Caco-2 (cell line): Measurements from ENCODE around the gene TRAPPC14. TPM values are rescaled to one million over a fixed set of nuclear protein-coding genes. Genes with fewer than 3 reads are reported as not detected.

Source experiments
- BruUV-seq: library from RNA; stranded (reverse); fragments of 400-500 nt; replicated peaks from 2 replicates; lab custom pipeline; 2021; lab: Mats Ljungman, UMichigan
- CTCF ChIA-PET: fragments of 300-600 bp; sonication (Branson Sonifier 250); formaldehyde crosslinking; loops from one replicate; lab custom pipeline; 2022; ENCODE audit warnings: antibody characterized with exemption; lab: Charles Lee
- POLR2A ChIA-PET: fragments of 300-600 bp; sonication (Branson Sonifier 250); formaldehyde crosslinking; loops from one replicate; lab custom pipeline; 2022; ENCODE audit warnings: antibody characterized with exemption; lab: Charles Lee
- DNase-seq, 2 experiments: peaks; one replicate each; pipeline versions ENCODE4 v3.0.0 to v3.0.0-alpha.2; 2020 to 2022
- H3K27me3 ChIP-seq: replicated peaks from 2 replicates; pipeline ENCODE4 v1.6.0; 2011; ENCODE audit warnings: low read length; ENCODE audit not compliant: control insufficient read depth, insufficient read depth
- H3K36me3 ChIP-seq: 2 replicates; pipeline ENCODE4 v1.5.1; 2011; ENCODE audit warnings: low read length; ENCODE audit not compliant: control insufficient read depth, insufficient read depth
- H3K4me1 ChIP-seq: fragments of 250-450 bp; sonication (Bioruptor Pico); 2 replicates; pipeline ENCODE4 v1.5.1; 2020; ENCODE audit warnings: mild to moderate bottlenecking
- H3K4me3 ChIP-seq: 2 replicates; pipeline ENCODE4 v1.5.1; 2011; ENCODE audit warnings: low read depth, mild to moderate bottlenecking, control low read depth, low read length
- H3K9me3 ChIP-seq: fragments of 250-450 bp; sonication (Bioruptor Pico); 2 replicates; pipeline ENCODE4 v1.5.1; 2020; ENCODE audit warnings: mild to moderate bottlenecking, moderate library complexity
- H3K27ac Mint-ChIP-seq: one replicate; pipeline ENCODE4 v1.8.0; 2022; ENCODE audit warnings: mixed read lengths; ENCODE audit not compliant: unreplicated experiment
- H3K27me3 Mint-ChIP-seq: one replicate; pipeline ENCODE4 v1.8.0; 2022; ENCODE audit warnings: mixed read lengths; ENCODE audit not compliant: insufficient read depth, unreplicated experiment
- H3K36me3 Mint-ChIP-seq: one replicate; pipeline ENCODE4 v1.8.0; 2022; ENCODE audit warnings: mild to moderate bottlenecking, mixed read lengths; ENCODE audit not compliant: insufficient read depth, unreplicated experiment
- H3K4me1 Mint-ChIP-seq: one replicate; pipeline ENCODE4 v1.8.0; 2022; ENCODE audit warnings: low read depth, mixed read lengths; ENCODE audit not compliant: unreplicated experiment
- H3K4me3 Mint-ChIP-seq: one replicate; pipeline ENCODE4 v1.8.0; 2022; ENCODE audit warnings: mild to moderate bottlenecking, moderate library complexity, mixed read lengths; ENCODE audit not compliant: unreplicated experiment
- H3K9me3 Mint-ChIP-seq: one replicate; pipeline ENCODE4 v1.8.0; 2022; ENCODE audit warnings: mixed read lengths; ENCODE audit not compliant: unreplicated experiment
- intact Hi-C: fragments of 100-400 bp; cut with micrococcal nuclease; formaldehyde crosslinking; loops from one replicate; pipeline ENCODE4 v1.10.0; 2022; ENCODE audit not compliant: unreplicated experiment
- total RNA-seq: library from RNA; stranded (reverse); gene quantifications from 2 replicates; pipeline ENCODE4 v1.2.3, GENCODE V29; 2022
- TF ChIP-seq, protein P1 (sequence below), 2 experiments: fragments of 200-600 bp in 1 of 2; IDR thresholded peaks; 1 replicate in 1 of 2; 2 replicates in 1 of 2; pipeline versions ENCODE4 v1.5.1 to v1.8.0; 2011 to 2022; ENCODE audit warnings: antibody characterized with exemption in 1 of 2, control low read depth in 1 of 2, inconsistent platforms in 1 of 2, low read depth in 1 of 2, low read length in 1 of 2, mild to moderate bottlenecking in 1 of 2, moderate library complexity in 1 of 2; ENCODE audit not compliant: insufficient read depth in 1 of 2, severe bottlenecking in 1 of 2, unreplicated experiment in 1 of 2

TRAPPC14 gene
- total RNA-seq, 1 experiment from 2014 or later, result 23.2 TPM

DNA sequence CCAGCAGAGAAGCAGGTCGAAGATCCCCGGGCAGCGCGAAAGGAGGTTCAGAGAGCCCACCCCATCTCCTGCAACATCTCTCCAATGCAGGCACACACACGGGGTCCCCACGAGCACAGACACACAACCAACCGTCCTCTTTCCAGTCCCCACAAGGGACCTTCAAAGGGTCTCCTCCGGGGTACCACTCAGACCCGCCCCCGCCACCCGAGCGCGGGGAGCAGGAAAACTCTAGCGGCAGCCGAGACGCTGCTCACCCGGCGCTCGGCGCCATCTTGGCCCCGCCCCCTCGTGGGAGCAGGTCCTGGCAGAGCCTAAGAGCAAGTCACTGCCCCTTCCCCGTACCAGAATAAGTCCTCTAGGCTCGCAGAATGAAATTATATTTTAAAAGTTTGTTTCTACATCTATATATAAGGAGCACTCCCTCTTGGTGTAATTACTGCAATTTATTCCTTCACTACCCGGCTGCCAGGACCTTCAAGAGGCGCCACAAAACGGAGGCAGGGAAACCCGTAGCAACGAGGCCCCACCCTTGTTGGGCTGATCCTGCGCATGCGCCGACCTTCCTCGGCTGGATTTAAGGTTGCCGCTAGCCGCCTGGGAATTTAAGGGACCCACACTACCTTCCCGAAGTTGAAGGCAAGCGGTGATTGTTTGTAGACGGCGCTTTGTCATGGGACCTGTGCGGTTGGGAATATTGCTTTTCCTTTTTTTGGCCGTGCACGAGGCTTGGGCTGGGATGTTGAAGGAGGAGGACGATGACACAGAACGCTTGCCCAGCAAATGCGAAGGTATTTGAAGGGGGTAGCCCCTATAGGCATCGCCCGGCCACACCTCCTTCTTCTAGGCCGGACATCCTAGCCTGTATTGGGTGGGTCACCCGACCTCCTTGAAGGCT, 39.2 kb downstream of the TRAPPC14 start, which contains the start of the genes CNPY4 and TAF6:
Gene CNPY4, plus strand, starts transcription at position 563 of the 898 bp plus-strand sequence. Its CDS starts 111 bp downstream, at position 674.
Gene TAF6, minus strand, starts transcription at position 287 of the 898 bp plus-strand sequence. CDS start 5,149 bp downstream, outside the sequence.
- Histone ChIP-seq H3K9me3 (no peaks in the 10 kb centered on the region), H3K4me1 (peaks cover 10% of the 10 kb centered on the region), H3K36me3 (no peaks in the 10 kb centered on the region), H3K4me3 (peak within 1 kb of the TSS; percentile 65), H3K27me3 (no peaks in the 10 kb centered on the region)
- POLR2A ChIA-PET, result no interaction called here
- peak within 1 kb of the TSS; percentile 100 for H3K4me3 Mint-ChIP-seq
- peaks cover 9% of the 10 kb centered on the region for H3K9me3 Mint-ChIP-seq
- BruUV-seq, result no TSS peak
- no peaks in the 10 kb centered on the region for H3K27me3 Mint-ChIP-seq
- CTCF ChIA-PET, result no interaction called here
- peaks cover 29% of the 10 kb centered on the region for H3K36me3 Mint-ChIP-seq
- intact Hi-C loops, result loop anchor here (1.0 kb wide), 1 partner anchor 8 kb away; no protein-coding TSS in a partner anchor
- TF ChIP-seq, protein P1, sequence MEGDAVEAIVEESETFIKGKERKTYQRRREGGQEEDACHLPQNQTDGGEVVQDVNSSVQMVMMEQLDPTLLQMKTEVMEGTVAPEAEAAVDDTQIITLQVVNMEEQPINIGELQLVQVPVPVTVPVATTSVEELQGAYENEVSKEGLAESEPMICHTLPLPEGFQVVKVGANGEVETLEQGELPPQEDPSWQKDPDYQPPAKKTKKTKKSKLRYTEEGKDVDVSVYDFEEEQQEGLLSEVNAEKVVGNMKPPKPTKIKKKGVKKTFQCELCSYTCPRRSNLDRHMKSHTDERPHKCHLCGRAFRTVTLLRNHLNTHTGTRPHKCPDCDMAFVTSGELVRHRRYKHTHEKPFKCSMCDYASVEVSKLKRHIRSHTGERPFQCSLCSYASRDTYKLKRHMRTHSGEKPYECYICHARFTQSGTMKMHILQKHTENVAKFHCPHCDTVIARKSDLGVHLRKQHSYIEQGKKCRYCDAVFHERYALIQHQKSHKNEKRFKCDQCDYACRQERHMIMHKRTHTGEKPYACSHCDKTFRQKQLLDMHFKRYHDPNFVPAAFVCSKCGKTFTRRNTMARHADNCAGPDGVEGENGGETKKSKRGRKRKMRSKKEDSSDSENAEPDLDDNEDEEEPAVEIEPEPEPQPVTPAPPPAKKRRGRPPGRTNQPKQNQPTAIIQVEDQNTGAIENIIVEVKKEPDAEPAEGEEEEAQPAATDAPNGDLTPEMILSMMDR (IDR thresholded peaks at IDR 0.05; ENCODE audit: insufficient read depth in 1 of 2, low read depth in 1 of 2, low read length in 1 of 2, severe bottlenecking in 1 of 2, unreplicated experiment in 1 of 2), result no peak
- H3K4me1 Mint-ChIP-seq, result peaks cover 21% of the 10 kb centered on the region
- peak within 1 kb of the TSS; percentile 100 for H3K27ac Mint-ChIP-seq
- peak; percentile 95 to 96 for DNase-seq

DNA sequence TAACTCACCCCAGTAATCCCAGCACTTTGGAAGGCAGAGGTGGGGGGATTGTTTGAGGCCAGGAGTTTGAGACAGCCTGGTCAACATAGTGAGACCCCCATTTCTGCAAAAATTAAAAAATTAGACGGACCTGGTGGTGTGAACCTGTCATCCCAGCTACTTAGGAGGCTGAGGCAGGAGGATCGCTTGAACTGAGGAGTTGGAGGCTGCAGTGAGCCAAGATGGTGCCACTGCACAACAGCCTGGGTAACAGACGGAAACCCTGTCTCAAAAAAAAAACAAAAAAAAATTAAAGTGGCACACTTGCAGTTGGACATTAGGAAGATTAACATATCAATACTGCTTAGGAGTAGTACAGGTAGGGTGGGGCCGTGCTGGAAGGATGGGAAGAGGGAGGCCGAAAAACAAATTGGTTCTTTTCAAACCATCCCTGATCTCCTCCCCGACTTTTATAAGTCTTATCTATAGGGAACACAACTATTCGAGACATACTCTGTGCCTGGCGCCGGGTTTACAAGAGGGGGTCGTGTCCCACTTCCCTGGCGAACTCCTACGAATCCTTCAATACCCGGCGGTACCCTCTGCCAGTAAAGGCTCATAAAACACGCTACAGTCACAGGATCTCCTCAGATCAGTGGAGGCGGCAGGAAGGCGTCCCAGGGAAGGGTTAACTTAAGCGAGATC, 40.0 kb downstream of the TRAPPC14 start:
- intact Hi-C loops, result loop anchor here (1.0 kb wide), 1 partner anchor 9 kb away; no protein-coding TSS in a partner anchor
- Mint-ChIP-seq H3K27me3 (no peaks in the 10 kb centered on the region), H3K4me3 (peak overlapping the region; percentile 100), H3K27ac (peak overlapping the region; percentile 100), H3K4me1 (peaks cover 20% of the 10 kb centered on the region), H3K36me3 (peaks cover 34% of the 10 kb centered on the region), H3K9me3 (peaks cover 9% of the 10 kb centered on the region)
- Histone ChIP-seq H3K4me1 (peaks cover 10% of the 10 kb centered on the region), H3K27me3 (no peaks in the 10 kb centered on the region), H3K4me3 (peak overlapping the region; percentile 65), H3K9me3 (no peaks in the 10 kb centered on the region), H3K36me3 (no peaks in the 10 kb centered on the region)
- DNase-seq, result no peak
- CTCF ChIA-PET, result interaction anchor here (0.7 kb wide), 1 partner anchor 12 kb away, joined by 3 read pairs; no protein-coding TSS in a partner anchor
- TSS peak; percentile 50 for BruUV-seq
- POLR2A ChIA-PET, result no interaction called here
- TF ChIP-seq, protein P1 (IDR thresholded peaks at IDR 0.05; ENCODE audit: insufficient read depth in 1 of 2, low read depth in 1 of 2, low read length in 1 of 2, severe bottlenecking in 1 of 2, unreplicated experiment in 1 of 2), result no peak

DNA sequence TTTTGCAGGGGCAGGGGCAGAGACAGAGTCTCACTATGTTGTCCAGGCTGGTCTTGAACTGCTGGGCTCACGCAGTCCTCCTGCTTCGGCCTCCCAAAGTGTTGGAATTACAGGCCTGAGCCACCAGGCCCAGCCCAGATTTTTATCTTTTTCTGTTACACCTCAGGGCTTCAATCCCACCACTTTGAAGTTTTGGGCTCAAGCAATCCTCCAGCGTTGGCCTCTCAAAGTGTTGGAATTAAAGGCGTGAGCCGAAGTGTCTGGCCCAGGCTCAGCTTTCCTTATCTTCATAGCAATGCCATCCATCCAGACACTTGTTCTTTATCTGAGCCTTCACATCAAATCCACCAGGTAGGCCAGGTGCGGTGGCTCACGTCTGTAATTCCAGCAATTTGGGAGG, 43.5 kb downstream of the TRAPPC14 start:
- no peaks in the 10 kb centered on the region for H3K27me3 Mint-ChIP-seq
- CTCF ChIA-PET, result interaction anchor here (0.7 kb wide), 2 partner anchors 18 to 735 kb away, joined by 3 to 4 read pairs; no protein-coding TSS in a partner anchor
- TF ChIP-seq, protein P1 (IDR thresholded peaks at IDR 0.05; ENCODE audit: insufficient read depth in 1 of 2, low read depth in 1 of 2, low read length in 1 of 2, severe bottlenecking in 1 of 2, unreplicated experiment in 1 of 2), result no peak
- H3K9me3 Mint-ChIP-seq, result peaks cover 9% of the 10 kb centered on the region
- no peak for DNase-seq
- H3K36me3 Mint-ChIP-seq, result peaks cover 53% of the 10 kb centered on the region
- no peak overlapping the region for H3K4me3 ChIP-seq
- no peaks in the 10 kb centered on the region for H3K27me3 ChIP-seq
- peaks cover 13% of the 10 kb centered on the region for H3K4me1 Mint-ChIP-seq
- no peaks in the 10 kb centered on the region; the same call in 1 of the 2 replicates for H3K36me3 ChIP-seq
- intact Hi-C loops, result no loop called here
- BruUV-seq, result no TSS peak
- peaks cover 4% of the 10 kb centered on the region for H3K4me1 ChIP-seq
- H3K9me3 ChIP-seq, result no peaks in the 10 kb centered on the region
- no peak overlapping the region for H3K27ac Mint-ChIP-seq
- POLR2A ChIA-PET, result no interaction called here
- H3K4me3 Mint-ChIP-seq, result no peak overlapping the region
